RWPE2 (cell line): ENCODE data around the gene ABHD15.

ENCODE experiments used
- ATAC-seq: fragments of 200-7000 bp; cut with Tn5 transposase; 3 replicates; pipeline ENCODE4 v1.9.1; 2021; ENCODE audit warnings: low read depth
- DNase-seq: peaks from one replicate; pipeline ENCODE4 v3.0.0-alpha.2; 2020; ENCODE audit warnings: low spot score
- H3K27ac ChIP-seq: fragments of 450-650 bp; 2 replicates; pipeline ENCODE4 v1.5.1; 2017; ENCODE audit warnings: mild to moderate bottlenecking; ENCODE audit not compliant: poor library complexity, severe bottlenecking
- H3K27me3 ChIP-seq: fragments of 250-450 bp; sonication (Bioruptor Pico); 2 replicates; pipeline ENCODE4 v1.5.1; 2021; ENCODE audit warnings: mild to moderate bottlenecking, moderate library complexity; ENCODE audit not compliant: insufficient read depth, poor library complexity, severe bottlenecking
- H3K36me3 ChIP-seq: fragments of 250-450 bp; sonication (Bioruptor Pico); 2 replicates; pipeline ENCODE4 v1.5.1; 2020; ENCODE audit warnings: low read depth, mild to moderate bottlenecking, moderate library complexity
- H3K4me1 ChIP-seq: fragments of 250-450 bp; sonication (Bioruptor Pico); 2 replicates; pipeline ENCODE4 v1.5.1; 2021; ENCODE audit warnings: mild to moderate bottlenecking, moderate library complexity; ENCODE audit not compliant: insufficient read depth, poor library complexity, severe bottlenecking
- H3K4me3 ChIP-seq: fragments of 250-450 bp; sonication (Bioruptor Pico); 2 replicates; pipeline ENCODE4 v1.5.1; 2021; ENCODE audit warnings: mild to moderate bottlenecking, moderate library complexity; ENCODE audit not compliant: severe bottlenecking
- H3K9me3 ChIP-seq: fragments of 250-450 bp; sonication (Bioruptor Pico); 2 replicates; pipeline ENCODE4 v1.5.1; 2021; ENCODE audit warnings: mild to moderate bottlenecking, moderate library complexity; ENCODE audit not compliant: severe bottlenecking
- CTCF ChIP-seq: fragments of 450-650 bp; IDR thresholded peaks from one replicate; pipeline ENCODE4 v1.5.1; 2017; ENCODE audit warnings: mild to moderate bottlenecking, moderate library complexity; ENCODE audit not compliant: poor library complexity, severe bottlenecking

The ABHD15 gene

GRCh38 chr17:29588562-29589411, 21.9 kb upstream of the ABHD15 start:
- H3K9me3 ChIP-seq: no peaks in the 10 kb centered on the region
- H3K27ac ChIP-seq: peak overlapping the region; percentile 80
- peaks cover 49% of the 10 kb centered on the region for H3K4me1 ChIP-seq
- H3K36me3 ChIP-seq: no peaks in the 10 kb centered on the region
- ATAC-seq: 0 out of 3 replicates have a peak, but pooled peaks have one; percentile 2
- H3K4me3 ChIP-seq: peak overlapping the region; percentile 79
- no peak for DNase-seq
- TF ChIP-seq CTCF: no peak
- no peaks in the 10 kb centered on the region for H3K27me3 ChIP-seq

- ATAC-seq: no peak
- peaks cover 2% of the 10 kb centered on the region for H3K36me3 ChIP-seq
Observed at GRCh38 chr17:29588017-29588561, 21.3 kb upstream of the ABHD15 start.

GRCh38 chr17:29587591-29587990, 20.8 kb upstream of the ABHD15 start:
- Histone ChIP-seq H3K4me3 (no peak overlapping the region), H3K4me1 (peaks cover 59% of the 10 kb centered on the region), H3K27ac (peak overlapping the region; percentile 80), H3K9me3 (peaks cover 4% of the 10 kb centered on the region), H3K27me3 (no peaks in the 10 kb centered on the region), H3K36me3 (peaks cover 7% of the 10 kb centered on the region)
- TF ChIP-seq CTCF: no peak
- DNase-seq (no peak), ATAC-seq (no peak)

More at GRCh38 chr17:29588017-29588561, 21.3 kb upstream of the ABHD15 start:
- no peaks in the 10 kb centered on the region for H3K27me3 ChIP-seq
- peak overlapping the region; percentile 79 for H3K4me3 ChIP-seq
- TF ChIP-seq CTCF: no peak
- H3K27ac ChIP-seq: peak overlapping the region; percentile 80
- peaks cover 3% of the 10 kb centered on the region for H3K9me3 ChIP-seq
- DNase-seq: no peak
- H3K4me1 ChIP-seq: peaks cover 56% of the 10 kb centered on the region

GRCh38 chr17:29586676-29587469, 20.0 kb upstream of the ABHD15 start:
- no peak for TF ChIP-seq CTCF
- no peak overlapping the region for H3K4me3 ChIP-seq
- peaks cover 14% of the 10 kb centered on the region for H3K36me3 ChIP-seq
- peaks cover 58% of the 10 kb centered on the region for H3K4me1 ChIP-seq
- ATAC-seq: no peak
- DNase-seq: no peak
- peaks cover 4% of the 10 kb centered on the region for H3K9me3 ChIP-seq
- no peaks in the 10 kb centered on the region for H3K27me3 ChIP-seq
- H3K27ac ChIP-seq: peak overlapping the region; percentile 80
